ENCODE data around the gene PLIN3.

GRCh38 chr19:4843647-4843965, 23.9 kb downstream of the PLIN3 start:
- TF ChIP-seq CTCF (IDR thresholded peaks at IDR 0.05; ENCODE audit: low read depth, low read length) = no peak
- no peak for TF ChIP-seq EZH2phosphoT487 (IDR thresholded peaks at IDR 0.05; ENCODE audit: low read depth)

All from OCI-LY3 (cell line).